ENCODE measurements around the gene LRBA.
"Not testable (repeated sequence)": the region's sequence is repeated elsewhere in the genome, so short reads cannot be mapped to it uniquely, and the experiment has no call there.

Gene LRBA

GRCh38 chr4:150658258-150658657, 356.8 kb downstream of the LRBA start:
- DNase-seq, result not testable (repeated sequence)

- DNase-seq, result no peak
These were observed 358.2 kb downstream of the LRBA start for GRCh38 chr4:150656891-150657290.

GRCh38 chr4:150650751-150651150, 364.3 kb downstream of the LRBA start:
- DNase-seq, result no peak

- no peak for DNase-seq
These were observed 367.0 kb downstream of the LRBA start for GRCh38 chr4:150648123-150648522.

- DNase-seq, result no peak
These were observed 368.1 kb downstream of the LRBA start for GRCh38 chr4:150647008-150647407.

GRCh38 chr4:150641612-150642011, 373.5 kb downstream of the LRBA start:
- no peak for DNase-seq

- DNase-seq, result no peak
These were observed 382.4 kb downstream of the LRBA start for GRCh38 chr4:150632639-150633038.

- DNase-seq, result no peak
These were observed 387.0 kb downstream of the LRBA start for GRCh38 chr4:150628073-150628472.

- no peak for DNase-seq
These were observed 390.1 kb downstream of the LRBA start for GRCh38 chr4:150625033-150625432.

GRCh38 chr4:150624055-150624454, 391.0 kb downstream of the LRBA start:
- no peak for DNase-seq

GRCh38 chr4:150619042-150619441, 396.0 kb downstream of the LRBA start:
- no peak for DNase-seq

- DNase-seq, result no peak
These were observed 406.0 kb downstream of the LRBA start for GRCh38 chr4:150609131-150609530.

- DNase-seq, result no peak
These were observed 414.2 kb downstream of the LRBA start for GRCh38 chr4:150600812-150601445.

GRCh38 chr4:150599547-150599946, 415.5 kb downstream of the LRBA start:
- no peak for DNase-seq

GRCh38 chr4:150598909-150599308, 416.2 kb downstream of the LRBA start:
- DNase-seq, result no peak

- DNase-seq, result no peak
These were observed 421.1 kb downstream of the LRBA start for GRCh38 chr4:150593996-150594395.

GRCh38 chr4:150591904-150592303, 423.2 kb downstream of the LRBA start:
- DNase-seq, result no peak

- no peak for DNase-seq
These were observed 423.7 kb downstream of the LRBA start for GRCh38 chr4:150591406-150591805.

- DNase-seq, result no peak
These were observed 424.5 kb downstream of the LRBA start for GRCh38 chr4:150590631-150591030.

- DNase-seq, result no peak
These were observed 425.9 kb downstream of the LRBA start for GRCh38 chr4:150589157-150589556.

GRCh38 chr4:150588316-150588715, 426.8 kb downstream of the LRBA start:
- DNase-seq, result no peak

- no peak for DNase-seq
These were observed 428.8 kb downstream of the LRBA start for GRCh38 chr4:150586162-150586810.

GRCh38 chr4:150585611-150586010, 429.5 kb downstream of the LRBA start:
- DNase-seq, result no peak

- DNase-seq, result no peak
These were observed 430.8 kb downstream of the LRBA start for GRCh38 chr4:150584111-150584915.
